ENCODE results near the gene ZNF367.
"Not testable (repeated sequence)": the region's sequence is repeated elsewhere in the genome, so short reads cannot be mapped to it uniquely, and the experiment has no call there.

ZNF367 gene

DNA sequence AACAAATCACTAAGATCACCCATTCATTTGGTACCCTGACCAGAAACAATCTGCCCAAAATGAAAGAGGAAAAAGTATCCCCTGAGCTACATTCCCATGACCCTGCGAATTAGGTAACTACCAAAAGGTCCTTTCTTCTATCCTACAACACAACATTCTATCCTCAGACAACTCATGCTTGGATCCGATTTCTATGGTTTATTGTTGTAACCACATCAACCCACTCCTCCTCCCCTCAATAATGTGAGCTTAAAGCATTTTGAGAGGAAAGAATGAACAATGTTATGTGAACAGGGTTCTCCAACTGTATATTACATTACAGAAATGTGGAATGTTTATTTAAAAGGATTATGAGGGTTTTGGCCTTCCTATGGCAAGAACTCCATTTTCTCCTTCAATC lies 38.7 kb downstream of the ZNF367 start:
- ATAC-seq: no peak
- TF ChIP-seq, protein P1, sequence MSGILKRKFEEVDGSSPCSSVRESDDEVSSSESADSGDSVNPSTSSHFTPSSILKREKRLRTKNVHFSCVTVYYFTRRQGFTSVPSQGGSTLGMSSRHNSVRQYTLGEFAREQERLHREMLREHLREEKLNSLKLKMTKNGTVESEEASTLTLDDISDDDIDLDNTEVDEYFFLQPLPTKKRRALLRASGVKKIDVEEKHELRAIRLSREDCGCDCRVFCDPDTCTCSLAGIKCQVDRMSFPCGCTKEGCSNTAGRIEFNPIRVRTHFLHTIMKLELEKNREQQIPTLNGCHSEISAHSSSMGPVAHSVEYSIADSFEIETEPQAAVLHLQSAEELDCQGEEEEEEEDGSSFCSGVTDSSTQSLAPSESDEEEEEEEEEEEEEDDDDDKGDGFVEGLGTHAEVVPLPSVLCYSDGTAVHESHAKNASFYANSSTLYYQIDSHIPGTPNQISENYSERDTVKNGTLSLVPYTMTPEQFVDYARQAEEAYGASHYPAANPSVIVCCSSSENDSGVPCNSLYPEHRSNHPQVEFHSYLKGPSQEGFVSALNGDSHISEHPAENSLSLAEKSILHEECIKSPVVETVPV (CRISPR knock-in tag; IDR thresholded peaks at IDR 0.05): no peak
- TF ChIP-seq PPARA (CRISPR knock-in tag; IDR thresholded peaks at IDR 0.05; ENCODE audit: borderline replicate concordance): no peak
- no peak for TF ChIP-seq ZNF70 (CRISPR knock-in tag; IDR thresholded peaks at IDR 0.05)
- TF ChIP-seq ZFP3 (CRISPR knock-in tag; IDR thresholded peaks at IDR 0.05): no peak
- TF ChIP-seq TSHZ2 (CRISPR knock-in tag; IDR thresholded peaks at IDR 0.05): no peak
- TF ChIP-seq CREB5 (CRISPR knock-in tag; IDR thresholded peaks at IDR 0.05; ENCODE audit: low read depth): no peak
- TF ChIP-seq OSR1 (CRISPR knock-in tag; IDR thresholded peaks at IDR 0.05): no peak
- no peak for TF ChIP-seq ZC3H10 (CRISPR knock-in tag; IDR thresholded peaks at IDR 0.05)
- TF ChIP-seq ZNF565 (CRISPR knock-in tag; conservative IDR thresholded peaks at IDR 0.05; ENCODE audit: low read depth): no peak
- TF ChIP-seq ISL1 (CRISPR knock-in tag; IDR thresholded peaks at IDR 0.05): no peak
- no peak for TF ChIP-seq ZFP30 (CRISPR knock-in tag; IDR thresholded peaks at IDR 0.05)
- no peak for TF ChIP-seq ARNTL (CRISPR knock-in tag; IDR thresholded peaks at IDR 0.05; ENCODE audit: borderline replicate concordance, low read depth)
- no peak for TF ChIP-seq CSDC2 (CRISPR knock-in tag; IDR thresholded peaks at IDR 0.05)

DNA sequence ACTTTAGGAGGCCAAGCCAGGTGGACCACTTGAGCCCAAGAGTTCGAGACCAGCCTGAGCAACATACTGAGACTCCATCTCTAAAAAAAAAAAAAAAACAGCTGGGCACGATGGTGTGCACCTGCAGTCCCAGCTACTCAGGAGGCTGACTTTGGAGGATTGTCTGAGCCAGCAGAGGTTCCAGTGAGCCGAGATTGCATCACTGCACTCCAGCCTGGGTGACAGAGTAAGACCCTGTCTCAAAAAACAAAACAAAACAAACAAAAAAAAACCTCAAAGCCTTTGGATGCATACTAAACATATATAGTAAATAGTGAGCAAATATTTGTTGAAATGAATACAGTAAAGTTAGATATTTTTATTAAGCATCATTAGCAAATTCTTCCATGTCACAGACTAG lies 40.0 kb downstream of the ZNF367 start:
- no peak for ATAC-seq
- TF ChIP-seq ZNF8 (CRISPR knock-in tag; IDR thresholded peaks at IDR 0.05): no peak
- no peak for TF ChIP-seq CREB5 (CRISPR knock-in tag; IDR thresholded peaks at IDR 0.05; ENCODE audit: low read depth)
- no peak for TF ChIP-seq SNAI2 (CRISPR knock-in tag; IDR thresholded peaks at IDR 0.05)
- no peak for TF ChIP-seq CSDC2 (CRISPR knock-in tag; IDR thresholded peaks at IDR 0.05)
- no peak for TF ChIP-seq BACH2 (CRISPR knock-in tag; IDR thresholded peaks at IDR 0.05; ENCODE audit: borderline replicate concordance)

GRCh38 chr9:96376891-96377874 lies 41.0 kb downstream of the ZNF367 start:
- peak; percentile 71 for ATAC-seq
- no peak for TF ChIP-seq PPARA (CRISPR knock-in tag; IDR thresholded peaks at IDR 0.05; ENCODE audit: borderline replicate concordance)
- TF ChIP-seq ZNF8 (CRISPR knock-in tag; IDR thresholded peaks at IDR 0.05): no peak
- TF ChIP-seq SNAI2 (CRISPR knock-in tag; IDR thresholded peaks at IDR 0.05): no peak
- no peak; the same call in 1 of the 2 replicates for TF ChIP-seq ISL1 (CRISPR knock-in tag; IDR thresholded peaks at IDR 0.05)
- no peak for TF ChIP-seq CSDC2 (CRISPR knock-in tag; IDR thresholded peaks at IDR 0.05)
- TF ChIP-seq ZFP3 (CRISPR knock-in tag; IDR thresholded peaks at IDR 0.05): no peak
- TF ChIP-seq, protein P2, sequence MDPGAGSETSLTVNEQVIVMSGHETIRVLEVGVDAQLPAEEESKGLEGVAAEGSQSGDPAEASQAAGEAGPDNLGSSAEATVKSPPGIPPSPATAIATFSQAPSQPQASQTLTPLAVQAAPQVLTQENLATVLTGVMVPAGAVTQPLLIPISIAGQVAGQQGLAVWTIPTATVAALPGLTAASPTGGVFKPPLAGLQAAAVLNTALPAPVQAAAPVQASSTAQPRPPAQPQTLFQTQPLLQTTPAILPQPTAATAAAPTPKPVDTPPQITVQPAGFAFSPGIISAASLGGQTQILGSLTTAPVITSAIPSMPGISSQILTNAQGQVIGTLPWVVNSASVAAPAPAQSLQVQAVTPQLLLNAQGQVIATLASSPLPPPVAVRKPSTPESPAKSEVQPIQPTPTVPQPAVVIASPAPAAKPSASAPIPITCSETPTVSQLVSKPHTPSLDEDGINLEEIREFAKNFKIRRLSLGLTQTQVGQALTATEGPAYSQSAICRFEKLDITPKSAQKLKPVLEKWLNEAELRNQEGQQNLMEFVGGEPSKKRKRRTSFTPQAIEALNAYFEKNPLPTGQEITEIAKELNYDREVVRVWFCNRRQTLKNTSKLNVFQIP (CRISPR knock-in tag; IDR thresholded peaks at IDR 0.05; ENCODE audit: borderline replicate concordance, low read depth): no peak
- no peak for TF ChIP-seq ZNF70 (CRISPR knock-in tag; IDR thresholded peaks at IDR 0.05)
- no peak for TF ChIP-seq CREB5 (CRISPR knock-in tag; IDR thresholded peaks at IDR 0.05; ENCODE audit: low read depth)
- TF ChIP-seq ZFP30 (CRISPR knock-in tag; IDR thresholded peaks at IDR 0.05): no peak
- no peak for TF ChIP-seq GLIS3 (CRISPR knock-in tag; IDR thresholded peaks at IDR 0.05)
- TF ChIP-seq ESRRG (CRISPR knock-in tag; IDR thresholded peaks at IDR 0.05): no peak
- no peak for TF ChIP-seq ARNTL (CRISPR knock-in tag; IDR thresholded peaks at IDR 0.05; ENCODE audit: borderline replicate concordance, low read depth)
- no peak for TF ChIP-seq RARB (CRISPR knock-in tag; IDR thresholded peaks at IDR 0.05)
- TF ChIP-seq TOX (CRISPR knock-in tag; IDR thresholded peaks at IDR 0.05; ENCODE audit: borderline replicate concordance): no peak
- TF ChIP-seq, protein P3, sequence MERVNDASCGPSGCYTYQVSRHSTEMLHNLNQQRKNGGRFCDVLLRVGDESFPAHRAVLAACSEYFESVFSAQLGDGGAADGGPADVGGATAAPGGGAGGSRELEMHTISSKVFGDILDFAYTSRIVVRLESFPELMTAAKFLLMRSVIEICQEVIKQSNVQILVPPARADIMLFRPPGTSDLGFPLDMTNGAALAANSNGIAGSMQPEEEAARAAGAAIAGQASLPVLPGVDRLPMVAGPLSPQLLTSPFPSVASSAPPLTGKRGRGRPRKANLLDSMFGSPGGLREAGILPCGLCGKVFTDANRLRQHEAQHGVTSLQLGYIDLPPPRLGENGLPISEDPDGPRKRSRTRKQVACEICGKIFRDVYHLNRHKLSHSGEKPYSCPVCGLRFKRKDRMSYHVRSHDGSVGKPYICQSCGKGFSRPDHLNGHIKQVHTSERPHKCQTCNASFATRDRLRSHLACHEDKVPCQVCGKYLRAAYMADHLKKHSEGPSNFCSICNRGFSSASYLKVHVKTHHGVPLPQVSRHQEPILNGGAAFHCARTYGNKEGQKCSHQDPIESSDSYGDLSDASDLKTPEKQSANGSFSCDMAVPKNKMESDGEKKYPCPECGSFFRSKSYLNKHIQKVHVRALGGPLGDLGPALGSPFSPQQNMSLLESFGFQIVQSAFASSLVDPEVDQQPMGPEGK (CRISPR knock-in tag; IDR thresholded peaks at IDR 0.05; ENCODE audit: borderline replicate concordance): no peak

DNA sequence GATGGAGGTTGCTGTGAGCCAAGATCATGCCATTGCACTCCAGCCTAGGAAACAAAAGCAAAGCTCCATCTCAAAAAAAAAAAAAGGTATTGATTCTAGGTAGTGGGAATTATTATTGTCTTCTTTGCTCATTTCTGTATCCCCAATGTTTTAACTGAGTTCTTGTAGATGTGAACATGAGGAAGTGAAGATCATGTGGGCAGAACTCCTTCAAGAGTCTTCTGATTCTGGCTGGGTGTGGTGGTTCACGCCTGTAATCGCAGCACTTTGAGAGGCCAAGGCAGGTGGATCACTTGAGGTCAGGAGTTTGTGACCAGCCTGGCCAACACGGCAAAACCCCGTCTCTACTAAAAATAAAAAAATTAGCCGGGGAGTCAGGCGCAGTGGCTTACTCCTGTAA lies 42.7 kb downstream of the ZNF367 start:
- ATAC-seq: not testable (repeated sequence)

Data from SK-N-SH treated with all-trans-retinoic acid at 6 μM for 48 hours (cell line).